Prostate gland (tissue), 2 donors: ENCODE results near the gene KIAA0825.

ENCODE experiments used
- CTCF ChIP-seq, 4 experiments: fragments of 200-600 bp in 2 of 4; fragments of 450-650 bp in 2 of 4; sonication (generic) in 2 of 4; IDR thresholded peaks; 1 replicate in 3 of 4; 2 replicates in 1 of 4; pipeline ENCODE4 v1.5.1; 2016 to 2019; ENCODE audit warnings: antibody characterized with exemption in 4 of 4, mild to moderate bottlenecking in 2 of 4, moderate library complexity in 2 of 4
- POLR2A ChIP-seq: fragments of 450-650 bp; IDR thresholded peaks from one replicate; pipeline ENCODE4 v1.6.1; 2016; ENCODE audit warnings: antibody characterized with exemption, mild to moderate bottlenecking

GRCh38 chr5:94260096-94260495 lies 358.3 kb downstream of the KIAA0825 start:
- TF ChIP-seq CTCF (IDR thresholded peaks at IDR 0.05): no peak
- TF ChIP-seq POLR2A: no peak
